ENCODE measurements around the gene PTPRK.

The PTPRK gene

GRCh38 chr6:128282961-128283360, 237.4 kb downstream of the PTPRK start:
- DNase-seq (ENCODE audit: low read depth), result no peak

GRCh38 chr6:128280960-128281359, 239.4 kb downstream of the PTPRK start:
- no peak for DNase-seq (ENCODE audit: low read depth)

- DNase-seq (ENCODE audit: low read depth), result no peak
Observed at GRCh38 chr6:128280066-128280465, 240.3 kb downstream of the PTPRK start.

GRCh38 chr6:128278836-128279235, 241.6 kb downstream of the PTPRK start:
- DNase-seq (ENCODE audit: low read depth), result no peak

GRCh38 chr6:128277379-128277778, 243.0 kb downstream of the PTPRK start:
- no peak for DNase-seq (ENCODE audit: low read depth)

- DNase-seq (ENCODE audit: low read depth), result no peak
Observed at GRCh38 chr6:128276311-128276710, 244.1 kb downstream of the PTPRK start.

GRCh38 chr6:128275681-128276080, 244.7 kb downstream of the PTPRK start:
- DNase-seq (ENCODE audit: low read depth), result no peak

- no peak for DNase-seq (ENCODE audit: low read depth)
Observed at GRCh38 chr6:128275030-128275429, 245.4 kb downstream of the PTPRK start.

GRCh38 chr6:128271527-128271926, 248.9 kb downstream of the PTPRK start:
- DNase-seq (ENCODE audit: low read depth), result no peak

GRCh38 chr6:128271011-128271410, 249.4 kb downstream of the PTPRK start:
- DNase-seq (ENCODE audit: low read depth), result no peak

GRCh38 chr6:128266946-128267345, 253.5 kb downstream of the PTPRK start:
- DNase-seq (ENCODE audit: low read depth), result no peak

GRCh38 chr6:128265706-128266105, 254.7 kb downstream of the PTPRK start:
- no peak for DNase-seq (ENCODE audit: low read depth)

GRCh38 chr6:128259730-128260685, 260.4 kb downstream of the PTPRK start:
- DNase-seq (ENCODE audit: low read depth), result no peak

- no peak for DNase-seq (ENCODE audit: low read depth)
Observed at GRCh38 chr6:128259029-128259724, 261.2 kb downstream of the PTPRK start.

- no peak for DNase-seq (ENCODE audit: low read depth)
Observed at GRCh38 chr6:128256095-128256494, 264.3 kb downstream of the PTPRK start.

- DNase-seq (ENCODE audit: low read depth), result peak; percentile 7
Observed at GRCh38 chr6:128252341-128253176, 267.8 kb downstream of the PTPRK start.

GRCh38 chr6:128251445-128252340, 268.7 kb downstream of the PTPRK start:
- no peak for DNase-seq (ENCODE audit: low read depth)

GRCh38 chr6:128250370-128251070, 269.9 kb downstream of the PTPRK start:
- no peak for DNase-seq (ENCODE audit: low read depth)

GRCh38 chr6:128249429-128249828, 271.0 kb downstream of the PTPRK start:
- DNase-seq (ENCODE audit: low read depth), result no peak

GRCh38 chr6:128246472-128247260, 273.7 kb downstream of the PTPRK start:
- no peak for DNase-seq (ENCODE audit: low read depth)

Data from activated T-cell treated with anti-CD3 and anti-CD28 coated beads for 24 hours (primary cell).